ENCODE measurements around the gene LEFTY1. TPM values are rescaled to one million over a fixed set of nuclear protein-coding genes. Genes with fewer than 3 reads are reported as not detected.

LEFTY1 gene
- total and polyA plus RNA-seq, 2 donors (not counting 3 experiments of a cell fraction or from before 2014, with no cell fraction given): not detected

- no peaks in the 10 kb centered on the region for H3K9me1 ChIP-seq (replicated peaks; ENCODE audit: control insufficient read depth, extremely low read depth, insufficient read depth, low read length)
- ChIA-PET POLR2A (interaction anchor here (0.8 kb wide), 1 partner anchor 478 kb away, joined by 3 read pairs; no protein-coding TSS in a partner anchor), CTCF (interaction anchor here (1.2 to 1.5 kb wide), 5 partner anchors 12 to 449 kb away, joined by 3 to 10 read pairs (median 5); no protein-coding TSS in a partner anchor)
- H4K20me1 ChIP-seq (replicated peaks; ENCODE audit: control insufficient read depth, extremely low read depth, insufficient read depth, low read length): no peaks in the 10 kb centered on the region
- TF ChIP-seq, protein P1, sequence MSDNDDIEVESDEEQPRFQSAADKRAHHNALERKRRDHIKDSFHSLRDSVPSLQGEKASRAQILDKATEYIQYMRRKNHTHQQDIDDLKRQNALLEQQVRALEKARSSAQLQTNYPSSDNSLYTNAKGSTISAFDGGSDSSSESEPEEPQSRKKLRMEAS (IDR thresholded peaks at IDR 0.05; ENCODE audit: insufficient read depth, insufficient read length): no peak
- no peak for TF ChIP-seq GATA2 (IDR thresholded peaks at IDR 0.05; ENCODE audit: insufficient read depth, insufficient read length, low read depth, low read length)
- TF ChIP-seq CTCF (IDR thresholded peaks at IDR 0.05; ENCODE audit: extremely low read depth in 1 of 2, insufficient read depth in 1 of 2, low read depth in 1 of 2, low read length in 2 of 2): no peak
- TF ChIP-seq POLR2AphosphoS5 (IDR thresholded peaks at IDR 0.05; ENCODE audit: insufficient read depth, low read depth, low read length): no peak
- TF ChIP-seq MYC (IDR thresholded peaks at IDR 0.05; ENCODE audit: low read depth, low read length): no peak
- TF ChIP-seq JUN (IDR thresholded peaks at IDR 0.05; ENCODE audit: borderline replicate concordance, insufficient read depth, insufficient read length, low read depth): no peak
- no peak for TF ChIP-seq FOS (IDR thresholded peaks at IDR 0.05; ENCODE audit: borderline replicate concordance, insufficient read depth, low read length)
- no peak for TF ChIP-seq EZH2 (IDR thresholded peaks at IDR 0.05; ENCODE audit: borderline replicate concordance, low read depth, low read length, severe bottlenecking)
- TF ChIP-seq POLR2A (IDR thresholded peaks at IDR 0.05; ENCODE audit: low read depth, low read length): no peak
- H3K4me2 ChIP-seq (ENCODE audit: insufficient read depth, low read length): peak overlapping the region; percentile 57
- H3K4me3 ChIP-seq (replicated peaks in 1 of 3; ENCODE audit: insufficient read depth in 1 of 3, low read depth in 1 of 3, low read length in 3 of 3): peak overlapping the region; percentile 15 to 69 (median 59)
- intact Hi-C loops (cut with micrococcal nuclease): loop anchor here (5.0 kb wide), 1 partner anchor 139 kb away; the partner anchor contains the start of gene H3-3A
- H2AFZ ChIP-seq (ENCODE audit: low read depth, low read length): peak overlapping the region; percentile 6
- H3K9me3 ChIP-seq (replicated peaks; ENCODE audit: control insufficient read depth, insufficient read depth, low read length): no peaks in the 10 kb centered on the region
- peaks cover 19% of the 10 kb centered on the region for H3K4me1 ChIP-seq (ENCODE audit: control insufficient read depth, extremely low read depth, insufficient read depth, low read length)
- dilution Hi-C loops (cut with MboI; ENCODE audit: extremely low pct_ligation_motif_present, low sequenced_read_pairs): no loop called here
- DNase-seq (ENCODE audit: low read depth, low spot score) (no peak), FAIRE-seq (peak; percentile 54)
- no peaks in the 10 kb centered on the region for H3K27me3 ChIP-seq (ENCODE audit: control insufficient read depth in 2 of 2, insufficient read depth in 2 of 2, low read length in 2 of 2)
- BruUV-seq (replicated peaks): no TSS peak
- H3K36me3 ChIP-seq (ENCODE audit: control insufficient read depth in 2 of 2, extremely low read depth in 1 of 2, insufficient read depth in 2 of 2, low read length in 2 of 2): peaks cover 2 to 10% of the 10 kb centered on the region in 2 experiments
- H3K79me2 ChIP-seq (ENCODE audit: control insufficient read depth, insufficient read depth, low read length): peaks cover 22% of the 10 kb centered on the region
- peak overlapping the region; percentile 45 for H3K27ac ChIP-seq (ENCODE audit: insufficient read depth, low read depth, low read length)
- peak overlapping the region; percentile 74 for H3K9ac ChIP-seq (replicated peaks; ENCODE audit: extremely low read depth, insufficient read depth, low read length)
Measured at GRCh38 chr1:225923381-225923691, 34.4 kb upstream of the LEFTY1 start.
